DOHH2 (cell line): ENCODE results near the gene ARMC9.

Experiments used
- H3F3A ChIP-seq: fragments of 200-600 bp; sonication (generic), shearing (Covaris generic); 2 replicates; pipeline ENCODE4 v1.6.0; 2016; ENCODE audit warnings: antibody characterized with exemption, mild to moderate bottlenecking; ENCODE audit not compliant: control insufficient read depth, insufficient read depth
- H3K27ac ChIP-seq: fragments of 200-600 bp; sonication (generic); 2 replicates; pipeline ENCODE4 v1.5.1; 2014; ENCODE audit warnings: low read depth, mild to moderate bottlenecking, low read length, moderate library complexity
- H3K27me3 ChIP-seq: fragments of 200-600 bp; sonication (generic); 2 replicates; pipeline ENCODE4 v1.6.1; 2014; ENCODE audit warnings: mild to moderate bottlenecking, low read length, mixed read lengths; ENCODE audit not compliant: control insufficient read depth
- H3K36me3 ChIP-seq: fragments of 200-600 bp; sonication (generic); 2 replicates; pipeline ENCODE4 v1.6.1; 2014; ENCODE audit warnings: mild to moderate bottlenecking, low read length, moderate library complexity, mixed read lengths; ENCODE audit not compliant: control insufficient read depth
- H3K4me1 ChIP-seq: fragments of 200-600 bp; sonication (generic); 2 replicates; pipeline ENCODE4 v1.6.1; 2014; ENCODE audit warnings: mild to moderate bottlenecking, low read length, mixed read lengths; ENCODE audit not compliant: control insufficient read depth
- H3K4me2 ChIP-seq: fragments of 200-600 bp; sonication (generic); 2 replicates; pipeline ENCODE4 v1.6.0; 2014; ENCODE audit warnings: mild to moderate bottlenecking, low read length, moderate library complexity
- H3K4me3 ChIP-seq: fragments of 200-600 bp; sonication (generic); 2 replicates; pipeline ENCODE4 v1.5.1; 2014; ENCODE audit warnings: mild to moderate bottlenecking, low read length, mixed read lengths
- H3K79me2 ChIP-seq: fragments of 200-600 bp; sonication (generic); 2 replicates; pipeline ENCODE4 v1.6.1; 2014; ENCODE audit warnings: mild to moderate bottlenecking, low read length, mixed read lengths; ENCODE audit not compliant: control insufficient read depth
- H3K9me2 ChIP-seq: fragments of 200-600 bp; sonication (generic); replicated peaks from 2 replicates; pipeline ENCODE4 v1.6.1; 2014; ENCODE audit warnings: mild to moderate bottlenecking, low read length, mixed read lengths; ENCODE audit not compliant: control insufficient read depth
- H3K9me3 ChIP-seq: fragments of 200-600 bp; sonication (generic); 2 replicates; pipeline ENCODE4 v1.6.1; 2014; ENCODE audit warnings: antibody characterized with exemption, low read length, mixed read lengths; ENCODE audit not compliant: control insufficient read depth, insufficient read depth
- H4K20me1 ChIP-seq: fragments of 200-600 bp; sonication (generic); 2 replicates; pipeline ENCODE4 v1.6.0; 2014; ENCODE audit warnings: low read depth, mild to moderate bottlenecking, antibody characterized with exemption, low read length, moderate library complexity; ENCODE audit not compliant: control insufficient read depth, insufficient read depth
- CTCF ChIP-seq: fragments of 200-600 bp; sonication (generic); IDR thresholded peaks from one replicate; pipeline ENCODE4 v1.5.1; 2014; ENCODE audit warnings: antibody characterized with exemption, mild to moderate bottlenecking, low read depth, low read length; ENCODE audit not compliant: poor library complexity, severe bottlenecking
- EZH2phosphoT487 ChIP-seq: fragments of 200-600 bp; sonication (generic); IDR thresholded peaks from 2 replicates; pipeline ENCODE4 v1.6.1; 2017; ENCODE audit warnings: borderline replicate concordance, mild to moderate bottlenecking, antibody characterized with exemption, low read length, moderate library complexity, mixed read lengths

ARMC9 gene

GRCh38 chr2:231370749-231371429 is 172.5 kb downstream of the ARMC9 start:
- H3K36me3 ChIP-seq: no peaks in the 10 kb centered on the region
- no peaks in the 10 kb centered on the region for H3K27me3 ChIP-seq
- H3K27ac ChIP-seq: no peak overlapping the region
- no peaks in the 10 kb centered on the region for H3K9me2 ChIP-seq
- no peak overlapping the region for H3K4me2 ChIP-seq
- TF ChIP-seq EZH2phosphoT487: no peak
- no peak for TF ChIP-seq CTCF
- no peaks in the 10 kb centered on the region for H3K9me3 ChIP-seq
- no peaks in the 10 kb centered on the region for H3F3A ChIP-seq
- H3K4me3 ChIP-seq: no peak overlapping the region
- H4K20me1 ChIP-seq: no peaks in the 10 kb centered on the region
- H3K79me2 ChIP-seq: no peaks in the 10 kb centered on the region
- H3K4me1 ChIP-seq: no peaks in the 10 kb centered on the region

- Histone ChIP-seq H3K27ac (no peak overlapping the region), H3K9me3 (no peaks in the 10 kb centered on the region), H3K79me2 (no peaks in the 10 kb centered on the region), H3F3A (no peaks in the 10 kb centered on the region), H3K27me3 (no peaks in the 10 kb centered on the region), H4K20me1 (no peaks in the 10 kb centered on the region), H3K4me2 (no peak overlapping the region), H3K4me3 (no peak overlapping the region), H3K36me3 (no peaks in the 10 kb centered on the region), H3K9me2 (no peaks in the 10 kb centered on the region), H3K4me1 (no peaks in the 10 kb centered on the region)
- no peak for TF ChIP-seq EZH2phosphoT487
- TF ChIP-seq CTCF: no peak
Measured at GRCh38 chr2:231371430-231372054, 173.1 kb downstream of the ARMC9 start.

DNA sequence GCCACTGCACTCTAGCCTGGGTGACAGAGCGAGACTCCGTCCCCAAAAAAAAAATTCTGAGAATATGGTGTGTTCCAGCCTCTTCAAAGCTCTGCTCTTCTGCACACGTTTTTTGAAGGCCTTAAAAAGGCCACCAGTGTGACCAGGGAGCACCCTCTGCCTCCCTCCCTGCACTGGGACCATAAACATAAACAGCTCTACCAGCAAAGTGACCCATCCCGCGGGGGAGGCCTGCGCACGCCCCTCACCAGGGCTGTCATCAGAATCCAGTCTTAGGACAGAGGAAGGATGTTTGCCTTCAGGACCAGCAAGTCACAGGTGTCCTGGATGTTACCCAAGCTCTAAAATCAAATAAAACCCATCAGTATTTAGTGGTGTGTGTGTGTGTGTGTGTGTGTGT is 173.9 kb downstream of the ARMC9 start:
- no peaks in the 10 kb centered on the region for H3K79me2 ChIP-seq
- H3K27ac ChIP-seq: no peak overlapping the region

More for the DNA sequence above, 173.9 kb downstream of the ARMC9 start:
- no peaks in the 10 kb centered on the region for H3K36me3 ChIP-seq
- no peaks in the 10 kb centered on the region for H3K27me3 ChIP-seq
- H3F3A ChIP-seq: no peaks in the 10 kb centered on the region
- TF ChIP-seq CTCF: no peak
- TF ChIP-seq EZH2phosphoT487: no peak
- no peaks in the 10 kb centered on the region for H3K9me3 ChIP-seq
- H3K4me1 ChIP-seq: no peaks in the 10 kb centered on the region
- no peaks in the 10 kb centered on the region for H4K20me1 ChIP-seq
- no peak overlapping the region for H3K4me2 ChIP-seq
- no peak overlapping the region for H3K4me3 ChIP-seq
- no peaks in the 10 kb centered on the region for H3K9me2 ChIP-seq
